Colonic mucosa (tissue), 4 donors: ENCODE data around the gene SLC12A5. TPM values are rescaled to one million over a fixed set of nuclear protein-coding genes. Genes with fewer than 3 reads are reported as not detected.

Experiments used
- DNase-seq: peaks from one replicate; pipeline ENCODE4 v3.0.0-alpha.2; 2020
- H3K27ac ChIP-seq: fragments of 200-600 bp; one replicate; pipeline ENCODE4 v1.8.0; 2021
- H3K27me3 ChIP-seq: fragments of 200-600 bp; one replicate; pipeline ENCODE4 v1.8.0; 2021
- H3K36me3 ChIP-seq: fragments of 200-600 bp; one replicate; pipeline ENCODE4 v1.8.0; 2021
- H3K4me1 ChIP-seq: fragments of 200-600 bp; one replicate; pipeline ENCODE4 v1.8.0; 2021; ENCODE audit warnings: mild to moderate bottlenecking
- H3K4me3 ChIP-seq: fragments of 200-600 bp; one replicate; pipeline ENCODE4 v1.8.0; 2021
- H3K9ac ChIP-seq, 2 donors: one replicate each; pipeline ENCODE4 v1.7.0; 2013; ENCODE audit warnings: control low read depth in 2 of 2, low read depth in 2 of 2, low read length in 2 of 2
- H3K9me3 ChIP-seq: fragments of 200-600 bp; one replicate; pipeline ENCODE4 v1.8.0; 2021
- CTCF ChIP-seq: fragments of 200-600 bp; IDR thresholded peaks from one replicate; pipeline ENCODE4 v1.8.0; 2022; ENCODE audit warnings: antibody characterized with exemption, mild to moderate bottlenecking
- intact Hi-C: fragments of 100-400 bp; cut with DNase I; formaldehyde crosslinking; loops from one replicate; pipeline ENCODE4 v1.14.1; 2022
- total RNA-seq, 2 donors: library from RNA; stranded (reverse); fragmentation: NEBNext Ultra II Directional in 1 of 2; extraction: Animal tissue kit (Norgen Biotek cat#: 25700) in 1 of 2; gene quantifications; one replicate each; pipeline ENCODE4 v1.2.1, GENCODE V29; 2021
- donor health status: healthy.
- donor health status: DM: no; HTN: no; CAD: no.
- donor health status: DM: no; HTN: no; CAD: no.

SLC12A5 gene
- total RNA-seq, 2 donors from 2014 or later, result 0.96 TPM; not detected in 1

- no peak overlapping the region for H3K9ac ChIP-seq
- no peaks in the 10 kb centered on the region for H3K36me3 ChIP-seq
- TF ChIP-seq CTCF, result no peak
- no peaks in the 10 kb centered on the region for H3K27me3 ChIP-seq
- H3K4me1 ChIP-seq, result no peaks in the 10 kb centered on the region
- DNase-seq, result no peak
- no peak overlapping the region for H3K27ac ChIP-seq
- intact Hi-C loops, result loop anchor here (5.0 kb wide), 1 partner anchor 264 kb away; no protein-coding TSS in a partner anchor
- no peak overlapping the region for H3K4me3 ChIP-seq
- H3K9me3 ChIP-seq, result no peaks in the 10 kb centered on the region
These were observed 30.7 kb upstream of the SLC12A5 start for GRCh38 chr20:45998337-45998736.

GRCh38 chr20:45998761-45999160 is 30.3 kb upstream of the SLC12A5 start:
- Histone ChIP-seq H3K4me3 (no peak overlapping the region), H3K4me1 (no peaks in the 10 kb centered on the region), H3K27ac (no peak overlapping the region), H3K9ac (no peak overlapping the region), H3K9me3 (no peaks in the 10 kb centered on the region), H3K27me3 (no peaks in the 10 kb centered on the region), H3K36me3 (no peaks in the 10 kb centered on the region)
- no peak for TF ChIP-seq CTCF
- DNase-seq, result no peak
- intact Hi-C loops, result loop anchor here (5.0 kb wide), 1 partner anchor 264 kb away; no protein-coding TSS in a partner anchor

- Histone ChIP-seq H3K4me1 (no peaks in the 10 kb centered on the region), H3K36me3 (no peaks in the 10 kb centered on the region), H3K9ac (no peak overlapping the region), H3K27me3 (no peaks in the 10 kb centered on the region), H3K9me3 (no peaks in the 10 kb centered on the region), H3K27ac (no peak overlapping the region), H3K4me3 (no peak overlapping the region)
- intact Hi-C loops, result loop anchor here (5.0 kb wide), 1 partner anchor 263 kb away; no protein-coding TSS in a partner anchor
- no peak for DNase-seq
- no peak for TF ChIP-seq CTCF
These were observed 29.3 kb upstream of the SLC12A5 start for GRCh38 chr20:45999557-46000261.

- no peaks in the 10 kb centered on the region for H3K4me1 ChIP-seq
- H3K9me3 ChIP-seq, result no peaks in the 10 kb centered on the region
- no peak for TF ChIP-seq CTCF
- no peaks in the 10 kb centered on the region for H3K27me3 ChIP-seq
- no peaks in the 10 kb centered on the region for H3K36me3 ChIP-seq
- intact Hi-C loops, result no loop called here
- DNase-seq, result no peak
- H3K27ac ChIP-seq, result no peak overlapping the region
- H3K9ac ChIP-seq, result no peak overlapping the region
- H3K4me3 ChIP-seq, result no peak overlapping the region
These were observed 28.6 kb upstream of the SLC12A5 start for GRCh38 chr20:46000262-46000996.

GRCh38 chr20:46001498-46001897 is 27.5 kb upstream of the SLC12A5 start:
- Histone ChIP-seq H3K27ac (no peak overlapping the region), H3K4me3 (no peak overlapping the region), H3K9me3 (no peaks in the 10 kb centered on the region), H3K9ac (no peak overlapping the region), H3K36me3 (no peaks in the 10 kb centered on the region), H3K27me3 (no peaks in the 10 kb centered on the region), H3K4me1 (no peaks in the 10 kb centered on the region)
- no peak for DNase-seq
- intact Hi-C loops, result no loop called here
- no peak for TF ChIP-seq CTCF
